HG02642 (cell line): ENCODE measurements around the gene OR6M1.
A peak's percentile ranks its signal among the peaks of the same experiment; 100 is the strongest.

Experiments used
- ATAC-seq: cut with Tn5 transposase; IDR thresholded peaks from one replicate; pipeline ENCODE4 v1.9.1; 2021; ENCODE audit warnings: mild to moderate bottlenecking; ENCODE audit not compliant: unreplicated experiment, poor library complexity

The OR6M1 gene

GRCh38 chr11:123775715-123776549, 30.2 kb downstream of the OR6M1 start:
- no peak for ATAC-seq

- ATAC-seq = peak; percentile 59
These were observed 30.9 kb downstream of the OR6M1 start for GRCh38 chr11:123775289-123775688.

GRCh38 chr11:123773959-123774358, 32.2 kb downstream of the OR6M1 start:
- no peak for ATAC-seq

GRCh38 chr11:123773026-123773425, 33.1 kb downstream of the OR6M1 start:
- ATAC-seq = no peak

- ATAC-seq = no peak
These were observed 34.5 kb downstream of the OR6M1 start for GRCh38 chr11:123771664-123772063.

GRCh38 chr11:123770712-123771111, 35.4 kb downstream of the OR6M1 start:
- ATAC-seq = no peak

- no peak for ATAC-seq
These were observed 40.5 kb downstream of the OR6M1 start for GRCh38 chr11:123765601-123766000.

GRCh38 chr11:123762422-123762821, 43.7 kb downstream of the OR6M1 start:
- ATAC-seq = no peak

- peak; percentile 72 for ATAC-seq
These were observed 45.3 kb downstream of the OR6M1 start for GRCh38 chr11:123760894-123761293.

GRCh38 chr11:123757976-123758375, 48.2 kb downstream of the OR6M1 start:
- ATAC-seq = no peak

GRCh38 chr11:123755813-123756212, 50.3 kb downstream of the OR6M1 start:
- no peak for ATAC-seq
